PFSK-1 (cell line): ENCODE results near the gene CPA4.

Experiments
- FOXP2 ChIP-seq: optimal IDR thresholded peaks from 2 replicates; pipeline ENCODE3; 2011; ENCODE audit warnings: borderline replicate concordance, control low read depth, inconsistent platforms; ENCODE audit not compliant: insufficient read depth; ENCODE audit errors: extremely low read length, extremely low read depth
- POLR2AphosphoS5 ChIP-seq: IDR thresholded peaks from 2 replicates; pipeline ENCODE4 v1.6.1; 2012; ENCODE audit warnings: low read depth, mild to moderate bottlenecking, control low read depth, low read length, moderate library complexity
- REST ChIP-seq, 2 experiments: IDR thresholded peaks; 2 replicates each; pipeline versions ENCODE4 v1.6.1 to v1.8.0; 2011 to 2012; ENCODE audit warnings: low read depth in 2 of 2, low read length in 2 of 2, control low read depth in 1 of 2, inconsistent platforms in 1 of 2, mild to moderate bottlenecking in 1 of 2, moderate library complexity in 1 of 2; ENCODE audit not compliant: insufficient read depth in 1 of 2
- SIN3A ChIP-seq: IDR thresholded peaks from 2 replicates; pipeline ENCODE4 v1.6.1; 2012; ENCODE audit warnings: mild to moderate bottlenecking, low read length, moderate library complexity, borderline replicate concordance; ENCODE audit not compliant: insufficient read depth
- TAF1 ChIP-seq: IDR thresholded peaks from 2 replicates; pipeline ENCODE4 v1.6.1; 2012; ENCODE audit warnings: low read length, control low read depth, borderline replicate concordance; ENCODE audit not compliant: insufficient read depth

Gene CPA4

DNA sequence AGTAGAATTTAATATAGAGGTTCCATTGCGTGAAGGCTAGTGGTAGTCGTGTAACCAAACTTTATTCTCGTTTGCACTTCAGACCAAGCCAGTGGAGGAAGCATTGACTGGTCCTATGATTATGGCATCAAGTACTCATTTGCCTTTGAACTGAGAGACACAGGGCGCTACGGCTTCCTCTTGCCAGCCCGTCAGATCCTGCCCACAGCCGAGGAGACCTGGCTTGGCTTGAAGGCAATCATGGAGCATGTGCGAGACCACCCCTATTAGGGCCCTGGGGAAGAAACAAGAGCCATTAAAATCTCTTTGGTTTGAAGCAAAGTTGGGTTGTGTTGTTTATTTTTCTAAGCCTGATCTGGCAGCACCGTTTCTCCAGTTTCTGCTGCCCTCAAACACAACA lies 3.5 kb upstream of the CPA4 start:
- TF ChIP-seq POLR2AphosphoS5 (no peak), TAF1 (no peak), FOXP2 (no peak), SIN3A (no peak), REST (IDR thresholded peaks at IDR 0.05; ENCODE audit: insufficient read depth in 1 of 2, low read depth in 2 of 2, low read length in 2 of 2) (no peak)

DNA sequence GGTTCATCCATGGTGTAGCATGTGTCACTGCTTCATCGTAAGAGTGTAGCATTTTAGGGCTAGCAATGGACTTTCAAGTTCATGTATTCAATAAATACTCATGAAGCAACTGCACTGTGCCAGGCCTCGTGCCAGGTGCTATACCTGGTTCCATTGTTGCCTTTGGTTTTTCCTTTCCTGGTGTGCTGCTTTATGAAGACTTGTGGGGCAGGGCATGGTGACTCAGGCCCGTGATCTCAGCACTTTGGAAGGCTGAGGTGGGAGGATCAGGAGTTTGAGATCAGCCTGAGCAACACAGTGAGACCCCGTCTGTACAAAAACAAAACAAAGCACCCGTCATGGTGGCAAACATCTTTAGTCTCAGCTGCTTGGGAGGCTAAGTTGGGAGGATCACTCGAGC lies 2.2 kb upstream of the CPA4 start:
- TF ChIP-seq SIN3A (no peak), TAF1 (no peak), FOXP2 (no peak), POLR2AphosphoS5 (no peak), REST (IDR thresholded peaks at IDR 0.05; ENCODE audit: insufficient read depth in 1 of 2, low read depth in 2 of 2, low read length in 2 of 2) (no peak)

GRCh38 chr7:130293521-130293920 lies 560 bp downstream of the CPA4 start:
- TF ChIP-seq SIN3A = no peak
- TF ChIP-seq POLR2AphosphoS5 = no peak
- TF ChIP-seq FOXP2 = no peak
- TF ChIP-seq TAF1 = no peak
- no peak for TF ChIP-seq REST (IDR thresholded peaks at IDR 0.05; ENCODE audit: insufficient read depth in 1 of 2, low read depth in 2 of 2, low read length in 2 of 2)

- TF ChIP-seq REST (IDR thresholded peaks at IDR 0.05; ENCODE audit: insufficient read depth in 1 of 2, low read depth in 2 of 2, low read length in 2 of 2) (no peak), POLR2AphosphoS5 (no peak), FOXP2 (no peak), SIN3A (no peak), TAF1 (no peak)
Measured at GRCh38 chr7:130294314-130294713, 1.4 kb downstream of the CPA4 start.
